ENCODE results near the gene PIAS1. TPM values are rescaled to one million over a fixed set of nuclear protein-coding genes. Genes with fewer than 3 reads are reported as not detected.

Gene PIAS1
- total and polyA plus RNA-seq, 2 donors (not counting 3 experiments of a cell fraction or from before 2014, with no cell fraction given) = 23.7 to 24.2 TPM

DNA sequence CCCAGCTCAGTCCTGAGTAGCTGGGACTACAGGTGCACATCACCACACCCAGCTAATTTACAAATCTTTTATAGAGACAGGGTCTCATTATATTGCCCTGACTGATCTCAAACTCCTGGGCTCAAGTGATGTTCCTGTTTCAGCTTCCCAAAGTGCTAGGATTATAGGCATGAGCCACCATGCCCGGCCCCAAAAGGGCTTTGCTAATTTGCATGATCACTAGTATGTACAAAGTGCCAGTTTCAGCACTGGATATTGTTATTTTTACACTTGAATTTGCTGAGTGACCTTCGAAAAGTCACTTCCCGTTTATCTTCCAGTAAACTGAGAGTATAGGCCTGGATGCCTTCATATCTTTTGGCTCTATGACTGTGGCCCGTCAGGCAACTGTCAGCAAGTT is 163.2 kb downstream of the PIAS1 start:
- Histone ChIP-seq H4K20me1 (replicated peaks; ENCODE audit: control insufficient read depth, extremely low read depth, insufficient read depth, low read length) (no peaks in the 10 kb centered on the region), H3K4me1 (ENCODE audit: control insufficient read depth, extremely low read depth, insufficient read depth, low read length) (no peaks in the 10 kb centered on the region), H2AFZ (ENCODE audit: low read depth, low read length) (no peak overlapping the region), H3K9me3 (replicated peaks; ENCODE audit: control insufficient read depth, insufficient read depth, low read length) (no peaks in the 10 kb centered on the region), H3K4me3 (replicated peaks in 1 of 3; ENCODE audit: insufficient read depth in 1 of 3, low read depth in 1 of 3, low read length in 3 of 3) (no peak overlapping the region), H3K9me1 (replicated peaks; ENCODE audit: control insufficient read depth, extremely low read depth, insufficient read depth, low read length) (no peaks in the 10 kb centered on the region), H3K27me3 (ENCODE audit: control insufficient read depth in 2 of 2, insufficient read depth in 2 of 2, low read length in 2 of 2) (no peaks in the 10 kb centered on the region), H3K4me2 (ENCODE audit: insufficient read depth, low read length) (no peak overlapping the region), H3K36me3 (ENCODE audit: control insufficient read depth in 2 of 2, extremely low read depth in 1 of 2, insufficient read depth in 2 of 2, low read length in 2 of 2) (no peaks in the 10 kb centered on the region), H3K9ac (replicated peaks; ENCODE audit: extremely low read depth, insufficient read depth, low read length) (no peak overlapping the region), H3K27ac (ENCODE audit: insufficient read depth, low read depth, low read length) (no peak overlapping the region), H3K79me2 (ENCODE audit: control insufficient read depth, insufficient read depth, low read length) (peaks cover 27% of the 10 kb centered on the region)
- CTCF ChIA-PET = interaction anchor here (0.8 to 1.4 kb wide), 2 partner anchors 36 to 356 kb away, joined by 3 read pairs; no protein-coding TSS in a partner anchor
- intact Hi-C loops (cut with micrococcal nuclease) (no loop called here), dilution Hi-C loops (cut with MboI; ENCODE audit: extremely low pct_ligation_motif_present, low sequenced_read_pairs) (no loop called here)
- no peak for TF ChIP-seq JUN (IDR thresholded peaks at IDR 0.05; ENCODE audit: borderline replicate concordance, insufficient read depth, insufficient read length, low read depth)
- TF ChIP-seq MYC (IDR thresholded peaks at IDR 0.05; ENCODE audit: low read depth, low read length) = no peak
- no peak for TF ChIP-seq EZH2 (IDR thresholded peaks at IDR 0.05; ENCODE audit: borderline replicate concordance, low read depth, low read length, severe bottlenecking)
- TF ChIP-seq, protein P1, sequence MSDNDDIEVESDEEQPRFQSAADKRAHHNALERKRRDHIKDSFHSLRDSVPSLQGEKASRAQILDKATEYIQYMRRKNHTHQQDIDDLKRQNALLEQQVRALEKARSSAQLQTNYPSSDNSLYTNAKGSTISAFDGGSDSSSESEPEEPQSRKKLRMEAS (IDR thresholded peaks at IDR 0.05; ENCODE audit: insufficient read depth, insufficient read length) = no peak
- TF ChIP-seq CTCF (IDR thresholded peaks at IDR 0.05; ENCODE audit: extremely low read depth in 1 of 2, insufficient read depth in 1 of 2, low read depth in 1 of 2, low read length in 2 of 2) = no peak
- no peak for TF ChIP-seq POLR2AphosphoS5 (IDR thresholded peaks at IDR 0.05; ENCODE audit: insufficient read depth, low read depth, low read length)
- TF ChIP-seq POLR2A (IDR thresholded peaks at IDR 0.05; ENCODE audit: low read depth, low read length) = no peak
- no peak for TF ChIP-seq FOS (IDR thresholded peaks at IDR 0.05; ENCODE audit: borderline replicate concordance, insufficient read depth, low read length)
- no peak for TF ChIP-seq GATA2 (IDR thresholded peaks at IDR 0.05; ENCODE audit: insufficient read depth, insufficient read length, low read depth, low read length)
- POLR2A ChIA-PET = no interaction called here
- DNase-seq (ENCODE audit: low read depth, low spot score) (no peak), FAIRE-seq (no peak)
- BruUV-seq (replicated peaks) = no TSS peak

Data from endothelial cell of umbilical vein (primary cell).